GM23248 (cell line): Measurements from ENCODE around the gene SYTL3.

Experiments used
- EZH2 ChIP-seq: fragments of 200-600 bp; sonication (generic); IDR thresholded peaks from 2 replicates; pipeline ENCODE4 v1.6.1; 2018; ENCODE audit warnings: antibody characterized with exemption, mild to moderate bottlenecking; ENCODE audit not compliant: insufficient read depth, poor library complexity, severe bottlenecking
- EZH2phosphoT487 ChIP-seq: fragments of 200-600 bp; sonication (generic); IDR thresholded peaks from 2 replicates; pipeline ENCODE4 v1.6.1; 2018; ENCODE audit warnings: antibody characterized with exemption, moderate library complexity, mild to moderate bottlenecking, low read depth; ENCODE audit not compliant: insufficient read depth

- TF ChIP-seq EZH2phosphoT487 (no peak), EZH2 (no peak)
These were observed 131.3 kb downstream of the SYTL3 start for GRCh38 chr6:158780988-158781691.
